ENCODE results near the gene PLCB1. TPM values are rescaled to one million over a fixed set of nuclear protein-coding genes. Genes with fewer than 3 reads are reported as not detected.

Gene PLCB1
- total RNA-seq, 1 donor from 2014 or later: 7.3 TPM

- intact Hi-C loops (cut with DNase I): no loop called here
- no peak for DNase-seq (ENCODE audit: low spot score)
Observed at GRCh38 chr20:8228315-8228714, 96.2 kb downstream of the PLCB1 start.

DNA sequence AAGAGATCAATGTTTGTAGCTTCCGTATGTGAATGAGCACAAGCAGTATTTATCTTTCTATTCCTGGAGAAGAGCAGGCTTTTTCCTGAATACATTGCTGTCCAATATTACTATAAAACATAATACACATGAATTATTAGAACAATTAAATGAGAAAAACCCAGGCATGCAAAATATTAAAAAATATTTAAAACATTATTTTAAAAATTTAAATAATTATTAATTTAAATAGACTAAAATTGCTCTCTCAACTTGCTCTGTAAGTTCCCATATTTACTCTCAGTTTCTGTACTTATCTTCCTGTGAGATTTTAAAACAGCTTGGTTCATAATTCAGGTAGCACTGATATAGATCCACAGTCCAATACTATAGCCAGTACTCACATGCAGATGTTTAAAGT lies 97.0 kb downstream of the PLCB1 start:
- no peak for DNase-seq (ENCODE audit: low spot score)
- intact Hi-C loops (cut with DNase I): no loop called here

DNA sequence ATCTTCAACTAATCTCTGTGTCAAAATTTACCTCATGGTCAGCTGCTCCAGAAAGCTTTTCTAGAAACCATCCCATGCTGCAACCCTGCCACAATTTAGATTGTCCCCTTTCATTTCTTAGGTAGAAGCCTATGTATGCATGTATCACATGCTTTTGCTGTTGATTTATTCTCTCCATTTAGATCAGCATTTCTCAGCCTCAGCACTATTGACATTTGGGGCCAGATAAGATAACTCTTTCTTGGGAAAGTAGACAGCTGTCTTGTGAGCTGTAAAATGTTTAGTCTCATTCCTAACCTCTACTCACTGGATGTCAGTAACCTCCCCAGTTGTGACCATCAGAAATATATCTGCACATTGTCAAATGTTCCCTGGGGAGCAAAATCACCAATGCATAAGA lies 99.0 kb downstream of the PLCB1 start:
- no peak for DNase-seq (ENCODE audit: low spot score)
- intact Hi-C loops (cut with DNase I): no loop called here

GRCh38 chr20:8232332-8232731 lies 100.3 kb downstream of the PLCB1 start:
- intact Hi-C loops (cut with DNase I): no loop called here
- DNase-seq (ENCODE audit: low spot score): no peak

GRCh38 chr20:8234580-8234979 lies 102.5 kb downstream of the PLCB1 start:
- DNase-seq (ENCODE audit: low spot score): no peak
- intact Hi-C loops (cut with DNase I): no loop called here

DNA sequence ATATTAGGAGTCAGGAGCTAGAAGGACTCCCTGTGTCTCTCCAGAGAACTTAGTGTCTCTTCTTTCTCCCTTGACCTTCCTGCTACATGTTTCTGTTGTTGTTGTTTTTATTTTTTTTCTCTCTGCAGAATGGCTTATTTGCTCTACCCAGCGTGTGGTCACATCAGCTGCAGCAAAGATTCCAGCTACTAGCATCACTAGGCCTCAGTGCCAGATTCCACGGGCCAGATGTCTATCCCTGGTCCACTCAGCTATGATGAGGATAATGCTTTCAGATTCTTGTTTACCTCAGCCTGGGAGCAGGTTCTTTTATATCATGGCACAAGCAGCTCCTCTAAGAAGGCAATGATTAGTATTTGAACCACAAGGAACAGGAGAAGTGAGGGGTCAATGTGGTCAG lies 110.0 kb downstream of the PLCB1 start:
- intact Hi-C loops (cut with DNase I): no loop called here
- DNase-seq (ENCODE audit: low spot score): no peak

- intact Hi-C loops (cut with DNase I): no loop called here
Observed at GRCh38 chr20:8242827-8243724, 111.0 kb downstream of the PLCB1 start.

GRCh38 chr20:8244637-8245036 lies 112.6 kb downstream of the PLCB1 start:
- intact Hi-C loops (cut with DNase I): no loop called here
- DNase-seq (ENCODE audit: low spot score): no peak

More at GRCh38 chr20:8242827-8243724, 111.0 kb downstream of the PLCB1 start:
- DNase-seq (ENCODE audit: low spot score): no peak

DNA sequence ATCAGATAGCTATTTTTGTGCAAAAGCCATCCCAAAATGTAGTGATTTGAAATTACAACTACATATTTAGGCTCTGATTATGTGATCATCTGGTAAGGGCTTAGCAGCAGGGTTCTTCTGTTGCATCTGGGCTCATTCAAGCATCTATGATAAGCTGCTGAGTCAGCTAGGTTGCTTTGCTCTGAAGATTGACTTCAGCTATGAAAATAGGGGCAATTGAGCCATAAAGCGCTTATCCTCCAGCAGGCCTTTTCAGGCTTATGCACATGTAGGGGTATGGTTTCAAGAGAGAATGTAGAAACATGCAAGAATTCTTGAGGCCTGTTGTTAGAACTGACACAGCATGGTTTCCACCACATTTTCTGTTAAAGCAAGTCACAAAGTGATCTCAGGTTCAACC lies 114.1 kb downstream of the PLCB1 start:
- DNase-seq (ENCODE audit: low spot score): no peak
- intact Hi-C loops (cut with DNase I): no loop called here

DNA sequence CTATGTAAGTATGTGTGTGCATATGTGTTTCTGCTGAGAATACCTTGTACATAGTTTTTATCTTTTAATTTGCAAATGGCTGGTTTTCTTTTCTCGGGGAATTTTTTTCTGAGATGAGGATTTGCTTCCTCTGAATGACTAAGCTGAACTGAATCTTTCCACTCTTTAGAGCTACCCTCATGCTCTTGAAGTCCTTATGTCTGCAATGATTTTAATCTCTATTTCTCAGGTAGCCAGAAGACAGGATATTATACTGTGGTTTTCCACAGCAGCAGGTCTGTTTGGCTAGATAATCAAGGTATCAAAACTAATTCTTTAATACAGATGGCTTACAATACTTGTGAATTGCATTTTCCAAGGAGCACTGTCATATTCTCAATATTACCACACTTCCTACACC lies 114.7 kb downstream of the PLCB1 start:
- DNase-seq (ENCODE audit: low spot score): no peak
- intact Hi-C loops (cut with DNase I): no loop called here

- DNase-seq (ENCODE audit: low spot score): no peak
- intact Hi-C loops (cut with DNase I): no loop called here
Observed at GRCh38 chr20:8248051-8248450, 116.0 kb downstream of the PLCB1 start.

- intact Hi-C loops (cut with DNase I): loop anchor here (10.0 kb wide), 1 partner anchor 55 kb away; no protein-coding TSS in a partner anchor
- DNase-seq (ENCODE audit: low spot score): no peak
Observed at GRCh38 chr20:8249634-8250033, 117.6 kb downstream of the PLCB1 start.

DNA sequence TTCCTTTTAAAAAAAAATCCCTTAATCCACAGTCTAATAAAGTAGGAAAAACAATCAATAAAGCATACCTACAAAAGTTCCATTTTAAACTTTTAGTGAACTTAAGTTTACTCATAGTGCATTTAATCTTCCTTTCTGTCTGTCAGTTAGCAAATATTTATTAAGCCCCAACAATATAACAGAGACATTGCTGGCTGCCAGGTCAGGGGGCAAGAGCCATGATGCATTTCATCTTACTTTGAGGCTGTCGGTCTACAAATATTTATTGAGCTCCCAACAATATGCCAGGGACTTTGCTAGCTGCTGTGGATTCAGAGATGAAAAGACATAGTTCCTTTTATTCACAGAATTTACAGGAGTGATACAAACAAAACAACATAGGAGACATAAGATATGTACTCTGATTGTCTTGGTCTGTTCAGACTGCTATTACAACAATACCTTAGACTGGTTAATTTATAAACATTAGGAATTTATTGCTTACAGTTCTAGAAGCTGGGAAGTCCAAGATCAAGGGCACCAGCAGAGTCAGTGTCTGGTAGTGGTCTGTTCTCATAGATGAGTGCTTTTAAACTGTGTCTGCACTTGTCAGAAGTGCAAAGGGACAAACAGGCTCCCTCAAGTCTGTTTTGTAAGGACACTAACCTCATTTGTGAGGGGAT lies 118.6 kb downstream of the PLCB1 start:
- no peak for DNase-seq (ENCODE audit: low spot score)
- intact Hi-C loops (cut with DNase I): loop anchor here (10.0 kb wide), 1 partner anchor 54 kb away; no protein-coding TSS in a partner anchor

- no peak for DNase-seq (ENCODE audit: low spot score)
- intact Hi-C loops (cut with DNase I): loop anchor here (10.0 kb wide), 1 partner anchor 54 kb away; no protein-coding TSS in a partner anchor
Observed at GRCh38 chr20:8251201-8251575, 119.1 kb downstream of the PLCB1 start.

GRCh38 chr20:8254911-8255582 lies 123.0 kb downstream of the PLCB1 start:
- DNase-seq (ENCODE audit: low spot score): no peak
- intact Hi-C loops (cut with DNase I): loop anchor here (10.0 kb wide), 1 partner anchor 50 kb away; no protein-coding TSS in a partner anchor

DNA sequence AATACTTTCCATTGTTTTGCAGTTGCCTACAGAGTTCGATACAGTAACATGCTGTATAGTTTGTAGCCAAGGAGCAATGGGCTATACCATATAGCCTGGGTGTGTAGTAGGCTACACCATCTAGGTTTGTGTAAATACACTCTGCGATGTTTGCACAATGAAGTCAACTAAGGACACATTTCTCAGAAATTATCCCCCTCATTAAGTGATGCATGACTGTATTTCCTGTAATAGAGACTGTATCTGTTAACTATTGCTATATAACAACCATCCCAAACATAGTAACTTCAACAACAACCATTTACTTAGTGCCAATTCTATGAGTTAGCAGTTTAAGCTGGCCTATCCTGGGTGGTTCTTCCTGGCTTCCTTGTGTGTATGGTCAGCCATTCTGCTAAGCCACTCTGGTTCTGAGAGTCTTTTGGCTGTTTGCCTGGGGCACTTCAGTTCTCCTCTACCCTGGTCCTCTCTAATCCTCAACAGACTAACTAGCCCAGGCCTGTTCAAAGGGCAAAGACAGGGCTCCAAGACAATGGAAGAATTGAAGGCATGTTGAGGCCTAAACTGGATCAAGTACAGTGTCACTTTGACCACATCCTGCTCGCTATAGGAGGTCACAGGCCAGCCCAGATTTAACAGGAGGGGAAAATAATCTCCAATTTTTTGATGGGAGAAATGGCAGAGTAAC lies 124.0 kb downstream of the PLCB1 start:
- DNase-seq (ENCODE audit: low spot score): no peak
- intact Hi-C loops (cut with DNase I): loop anchor here (10.0 kb wide), 1 partner anchor 49 kb away; no protein-coding TSS in a partner anchor

GRCh38 chr20:8260837-8261251 lies 128.8 kb downstream of the PLCB1 start:
- no peak for DNase-seq (ENCODE audit: low spot score)
- intact Hi-C loops (cut with DNase I): no loop called here

GRCh38 chr20:8262721-8263120 lies 130.7 kb downstream of the PLCB1 start:
- intact Hi-C loops (cut with DNase I): no loop called here
- no peak for DNase-seq (ENCODE audit: low spot score)

DNA sequence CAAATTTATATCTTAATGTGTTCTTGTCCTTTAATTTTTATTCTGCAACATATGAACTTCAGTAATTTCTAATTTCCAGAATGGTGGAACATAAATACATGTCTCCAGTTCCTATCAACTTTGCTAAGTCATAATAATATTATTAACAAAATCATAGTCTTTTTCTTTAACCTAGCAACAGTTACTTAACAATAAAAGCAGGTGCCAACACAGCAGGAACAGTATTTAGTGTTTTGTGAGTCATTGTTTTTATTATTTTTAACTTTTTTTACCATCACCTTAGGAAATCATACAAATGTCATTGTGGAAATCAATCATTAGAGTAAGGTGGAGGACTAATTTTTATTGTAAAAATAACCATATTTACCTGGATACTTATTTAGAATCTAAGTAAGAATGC lies 133.5 kb downstream of the PLCB1 start:
- no peak for DNase-seq (ENCODE audit: low spot score)
- intact Hi-C loops (cut with DNase I): no loop called here

GRCh38 chr20:8267009-8267408 lies 134.9 kb downstream of the PLCB1 start:
- intact Hi-C loops (cut with DNase I): no loop called here
- DNase-seq (ENCODE audit: low spot score): no peak

Measured in cardiac septum (tissue), 1 donor.